ENCODE data around the gene CHD9.
"Not testable (repeated sequence)": the region's sequence is repeated elsewhere in the genome, so short reads cannot be mapped to it uniquely, and the experiment has no call there.

The CHD9 gene

DNA sequence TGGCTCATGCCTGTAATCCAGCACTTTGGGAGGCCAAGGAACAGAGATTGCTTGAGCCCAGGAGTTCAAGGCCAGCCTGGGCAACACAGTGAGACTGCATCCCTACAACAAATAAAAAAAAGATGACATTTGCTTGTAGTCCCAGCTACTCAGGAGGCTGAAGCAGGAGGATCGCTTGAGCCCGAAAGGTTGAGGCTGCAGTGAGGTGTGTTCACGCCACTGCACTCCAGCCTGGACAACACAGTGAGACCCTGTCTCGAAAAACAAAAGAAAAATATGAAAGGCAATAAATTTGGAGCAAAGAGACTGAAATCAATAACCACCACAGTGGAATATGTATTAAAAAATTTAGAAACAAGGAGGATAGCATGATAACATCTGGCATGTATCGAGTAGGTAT, 235.7 kb downstream of the CHD9 start:
- DNase-seq: no peak

DNA sequence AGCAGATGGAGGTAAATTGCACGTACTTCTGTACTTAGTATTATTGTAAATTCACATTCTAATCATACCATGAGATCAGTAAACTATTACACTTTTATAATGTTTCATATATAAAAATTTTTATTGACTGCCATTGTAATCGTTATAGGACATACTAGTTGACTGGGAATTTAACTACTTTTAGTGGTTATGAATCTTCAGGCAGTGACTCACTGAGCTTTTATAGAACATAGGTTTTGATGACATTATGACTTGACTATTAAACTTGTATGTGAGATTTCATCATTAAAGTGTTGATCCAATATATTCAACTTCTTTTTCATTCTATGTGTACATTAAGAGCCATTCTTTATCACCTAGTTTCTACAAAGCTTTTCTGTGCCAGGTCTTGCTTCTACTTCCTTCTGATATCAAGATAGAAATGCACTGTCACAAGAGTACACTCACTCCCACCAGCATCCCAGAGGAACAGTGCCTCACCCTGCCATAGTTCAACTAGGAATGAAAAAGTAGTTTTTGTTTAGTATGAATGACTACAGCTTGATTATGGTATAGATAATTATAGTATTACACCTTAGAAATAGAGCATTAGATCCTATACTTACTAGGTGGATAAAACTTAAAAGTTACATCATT, 237.1 kb downstream of the CHD9 start:
- DNase-seq: no peak

DNA sequence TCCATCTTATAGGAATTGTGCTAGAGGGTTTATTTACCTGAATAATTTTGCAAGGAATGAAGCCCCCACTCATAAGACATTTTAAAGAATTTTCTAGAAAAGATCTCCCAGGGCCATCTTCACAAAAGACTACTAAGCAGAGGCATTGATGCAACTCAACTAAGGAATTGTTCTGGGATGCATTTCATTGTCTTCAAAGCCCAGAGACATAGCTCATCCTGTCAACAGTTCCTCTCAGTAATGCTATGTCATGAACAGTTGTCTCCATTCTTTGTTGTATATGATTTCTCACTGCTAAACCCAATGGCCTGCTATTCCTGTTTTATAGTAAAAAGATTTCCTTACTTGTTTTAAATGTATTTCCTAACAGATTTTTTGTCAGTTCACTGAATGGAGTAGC, 242.7 kb downstream of the CHD9 start:
- DNase-seq: no peak

DNA sequence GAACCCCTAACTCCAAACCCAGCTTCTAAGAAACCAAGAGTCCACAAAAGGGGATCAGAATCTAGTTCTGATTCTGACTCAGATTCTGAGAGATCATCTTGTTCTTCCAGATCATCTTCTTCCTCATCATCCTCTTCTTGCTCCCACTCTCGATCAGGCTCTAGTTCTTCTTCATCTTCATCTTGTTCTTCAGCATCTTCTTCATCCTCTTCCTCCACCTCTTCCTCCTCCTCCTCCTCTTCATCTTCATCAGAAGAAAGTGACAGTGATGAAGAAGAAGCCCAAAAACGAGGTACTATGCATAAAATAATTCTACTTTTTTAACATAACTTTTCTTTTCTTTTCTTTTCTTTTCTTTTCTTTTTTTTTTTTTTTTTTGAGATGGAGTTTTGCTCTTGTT, 249.5 kb downstream of the CHD9 start:
- DNase-seq: no peak

DNA sequence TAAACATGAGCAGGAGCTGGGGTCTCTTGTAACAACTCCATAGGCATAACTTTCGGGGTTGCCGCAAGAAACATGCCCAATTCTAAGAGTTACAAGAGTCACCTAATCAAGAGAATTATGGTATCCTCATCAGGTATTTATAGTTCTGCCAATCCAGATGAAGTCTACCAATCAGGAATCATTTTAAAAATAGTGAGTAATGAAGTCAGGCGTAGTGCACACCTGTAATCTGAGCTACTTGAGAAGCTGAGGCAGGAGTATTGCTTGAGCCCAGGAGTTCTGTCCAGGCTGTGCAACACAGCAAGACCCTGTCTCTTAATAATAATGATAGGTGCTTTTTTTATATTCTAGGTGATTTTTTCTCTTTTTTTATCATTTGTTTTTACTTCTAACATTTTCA, 251.0 kb downstream of the CHD9 start:
- no peak for DNase-seq

DNA sequence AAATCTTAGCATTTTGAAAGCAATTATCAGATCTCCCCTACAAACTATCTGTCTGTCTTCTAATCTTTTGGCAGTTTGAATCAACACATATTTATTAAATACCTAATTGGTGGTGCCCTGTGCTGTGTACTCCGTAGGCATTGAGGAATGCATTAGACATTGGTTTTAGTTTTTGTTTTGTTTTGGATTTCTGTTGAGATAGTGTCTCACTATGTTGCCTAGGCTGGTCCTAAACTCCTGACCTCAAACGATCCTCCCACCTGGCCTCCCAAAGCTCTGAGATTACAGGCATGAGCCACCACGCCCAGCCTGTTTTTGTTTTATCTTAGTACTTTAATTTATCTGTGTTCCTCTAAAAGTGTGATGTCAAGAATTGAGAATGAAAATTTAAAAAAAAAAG, 254.7 kb downstream of the CHD9 start:
- no peak for DNase-seq

DNA sequence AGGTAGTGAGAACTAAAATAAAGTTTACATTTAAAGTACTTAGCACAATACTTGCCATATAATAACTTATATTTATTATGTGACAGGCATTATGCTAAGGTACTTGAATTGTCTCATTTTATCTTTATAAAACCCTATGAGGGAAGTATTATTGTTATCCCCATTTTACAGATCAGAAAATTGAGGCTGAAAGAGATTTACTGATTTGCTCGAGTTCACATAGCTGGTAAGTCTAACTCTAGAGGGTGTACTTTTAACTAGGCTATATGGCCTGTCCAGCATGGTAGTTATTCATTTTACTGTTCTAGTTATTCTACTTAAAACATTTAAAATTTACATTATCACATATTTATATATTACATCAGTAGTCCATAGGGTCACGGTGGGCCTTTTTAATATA, 266.2 kb downstream of the CHD9 start:
- no peak for DNase-seq

DNA sequence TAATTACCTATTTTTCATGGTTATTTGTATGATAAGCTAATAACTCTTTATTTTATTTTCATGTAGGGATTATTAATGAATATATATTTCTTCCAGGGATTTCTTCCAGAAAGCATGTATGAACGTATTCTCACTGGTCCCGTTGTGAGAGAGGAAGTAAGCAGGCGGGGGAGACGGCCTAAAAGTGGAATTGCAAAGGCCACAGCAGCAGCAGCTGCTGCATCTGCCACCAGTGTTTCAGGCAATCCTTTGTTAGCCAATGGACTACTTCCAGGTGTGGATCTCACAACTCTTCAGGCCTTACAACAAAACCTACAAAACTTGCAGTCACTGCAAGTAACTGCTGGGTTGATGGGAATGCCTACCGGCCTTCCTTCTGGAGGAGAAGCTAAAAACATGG, 269.1 kb downstream of the CHD9 start:
- no peak for DNase-seq

DNA sequence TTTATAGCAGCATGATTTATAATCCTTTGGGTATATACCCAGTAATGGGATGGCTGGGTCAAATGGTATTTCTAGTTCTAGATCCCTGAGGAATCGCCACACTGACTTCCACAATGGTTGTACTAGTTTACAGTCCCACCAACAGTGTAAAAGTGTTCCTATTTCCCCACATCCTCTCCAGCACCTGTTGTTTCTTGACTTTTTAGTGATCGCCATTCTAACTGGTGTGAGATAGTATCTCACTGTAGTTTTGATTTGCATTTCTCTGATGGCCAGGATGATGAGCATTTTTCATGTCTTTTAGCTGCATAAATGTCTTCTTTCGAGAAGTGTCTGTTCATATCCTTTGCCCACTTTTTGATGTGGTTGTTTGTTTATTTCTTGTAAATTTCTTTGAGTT, 276.2 kb downstream of the CHD9 start:
- not testable (repeated sequence) for DNase-seq

DNA sequence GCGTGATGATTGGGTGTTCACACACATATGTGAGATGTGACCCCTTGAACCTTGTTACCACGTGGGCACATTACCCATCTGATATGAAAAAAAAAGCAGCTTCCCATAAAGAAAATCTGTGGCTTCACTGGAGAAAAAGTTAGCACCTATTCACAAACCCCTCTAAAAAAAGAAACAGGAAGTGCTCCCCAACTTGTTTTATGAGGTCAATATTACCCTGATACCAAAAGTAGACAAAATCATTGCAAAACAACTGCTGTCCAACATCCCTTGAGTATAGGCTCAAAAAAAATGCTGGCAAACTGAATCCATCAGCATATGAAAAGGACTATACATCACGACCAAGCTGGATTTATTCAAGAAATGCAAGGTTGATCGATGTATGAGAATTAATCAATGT, 279.8 kb downstream of the CHD9 start:
- DNase-seq: no peak

DNA sequence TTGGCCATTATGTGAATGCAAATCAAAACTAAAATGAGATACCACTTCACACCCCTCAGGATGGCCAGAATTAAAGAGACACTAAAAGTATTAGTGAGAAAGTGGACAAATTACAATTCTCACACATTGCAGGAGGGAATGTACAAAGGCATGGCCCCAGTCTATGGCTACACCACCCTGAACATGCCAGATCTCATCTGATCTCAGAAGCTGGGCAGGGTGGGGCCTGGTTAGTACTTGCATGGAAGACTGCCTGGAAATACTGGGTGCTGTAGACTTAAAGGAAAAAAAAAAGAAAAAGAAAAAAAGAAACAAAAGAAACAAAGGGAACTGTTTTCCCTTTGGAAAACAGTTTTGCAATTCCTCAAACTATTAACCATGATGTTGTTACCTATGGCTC, 282.5 kb downstream of the CHD9 start:
- DNase-seq: no peak

DNA sequence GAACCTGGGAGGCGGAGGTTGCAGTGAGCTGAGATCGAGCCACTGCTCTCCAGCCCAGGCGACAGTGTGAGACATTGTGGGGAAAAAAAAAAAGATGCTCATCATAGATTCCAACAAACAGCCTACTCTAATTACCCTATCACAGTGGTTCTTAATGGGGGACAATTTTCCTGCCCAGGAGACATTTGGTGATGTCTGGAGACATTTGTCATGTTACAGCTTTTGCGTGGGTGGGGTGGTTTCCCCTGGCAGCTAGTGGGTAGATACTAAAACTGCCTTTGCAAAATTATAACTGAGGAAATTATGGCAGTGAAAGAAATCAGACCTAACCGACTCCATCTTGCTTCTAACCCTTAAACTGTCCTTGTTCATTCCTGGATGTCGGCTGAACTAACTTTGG, 287.0 kb downstream of the CHD9 start:
- DNase-seq: peak; percentile 21 to 33

DNA sequence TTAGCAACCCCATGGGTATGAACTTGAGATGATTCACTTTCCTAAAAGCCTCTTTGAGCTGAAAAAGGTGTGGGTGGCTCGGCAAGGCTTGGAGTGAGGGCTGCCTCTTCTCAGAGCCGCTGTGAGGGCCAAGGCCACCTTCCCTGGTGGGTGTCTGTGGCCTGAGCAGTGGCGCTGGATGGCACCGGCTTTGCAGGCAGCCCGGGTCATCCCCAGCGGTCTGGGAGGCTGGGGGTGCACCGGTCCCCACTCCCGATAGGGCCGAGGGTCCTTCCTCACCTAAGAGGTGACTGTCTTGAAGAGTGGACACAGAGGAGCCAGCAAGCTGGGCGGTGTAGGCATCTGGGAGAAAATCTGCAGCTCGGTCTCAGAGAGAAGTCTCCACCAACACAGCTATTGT, 300.3 kb downstream of the CHD9 start:
- no peak for DNase-seq

DNA sequence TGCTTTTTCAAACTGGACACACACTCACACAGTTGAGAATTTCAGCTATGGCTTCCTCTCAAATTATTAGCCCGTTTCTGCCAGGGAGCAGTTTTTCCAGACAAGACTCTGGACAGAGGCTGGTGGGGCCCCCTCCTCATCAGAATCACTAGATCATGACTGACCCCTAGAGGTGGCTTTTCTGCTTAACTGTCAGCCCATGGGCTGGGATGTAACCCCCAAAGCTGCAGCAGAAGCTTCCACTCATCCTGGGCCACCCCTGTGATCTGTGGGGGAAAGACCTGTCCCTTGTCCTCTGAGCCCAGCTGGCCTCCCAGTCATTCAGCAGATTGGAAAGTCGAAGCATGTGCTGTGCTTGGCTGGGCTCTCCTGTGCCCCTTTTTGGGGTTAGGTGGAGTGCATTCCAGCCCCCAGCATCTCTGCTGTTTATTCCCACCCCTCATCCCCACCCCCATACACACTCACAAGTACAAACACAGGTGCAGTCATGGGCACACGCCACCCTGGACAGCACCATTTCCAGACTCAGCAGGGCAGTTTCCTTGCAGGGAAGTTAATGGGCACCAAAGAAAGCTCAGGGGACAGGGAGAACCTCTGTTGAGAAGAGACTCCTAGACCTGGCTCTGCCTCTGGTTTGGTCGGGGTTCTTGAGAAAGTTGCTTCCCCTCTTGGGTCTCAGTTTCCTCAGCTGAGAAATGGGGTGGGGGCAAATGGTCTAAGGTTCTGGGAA, 301.9 kb downstream of the CHD9 start:
- DNase-seq: no peak

DNA sequence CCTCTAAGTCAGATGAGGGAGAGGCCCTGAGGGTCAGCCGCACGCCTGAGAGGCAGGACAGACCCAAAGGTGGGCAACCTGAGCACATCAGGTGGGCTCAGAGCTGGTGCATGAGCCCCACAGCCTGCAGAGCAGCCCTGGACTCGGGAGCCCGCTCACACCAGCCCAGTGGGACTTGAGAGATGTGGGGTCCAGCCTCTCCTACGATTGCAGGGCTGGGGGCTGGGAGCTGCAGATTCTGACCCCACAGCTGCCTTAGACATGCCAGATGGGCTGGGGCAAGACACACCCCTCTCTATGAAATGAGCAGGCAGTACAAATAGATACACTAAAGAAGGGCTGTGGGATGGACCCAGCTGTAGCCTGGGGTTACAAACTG, 302.4 kb downstream of the CHD9 start:
- DNase-seq: no peak

DNA sequence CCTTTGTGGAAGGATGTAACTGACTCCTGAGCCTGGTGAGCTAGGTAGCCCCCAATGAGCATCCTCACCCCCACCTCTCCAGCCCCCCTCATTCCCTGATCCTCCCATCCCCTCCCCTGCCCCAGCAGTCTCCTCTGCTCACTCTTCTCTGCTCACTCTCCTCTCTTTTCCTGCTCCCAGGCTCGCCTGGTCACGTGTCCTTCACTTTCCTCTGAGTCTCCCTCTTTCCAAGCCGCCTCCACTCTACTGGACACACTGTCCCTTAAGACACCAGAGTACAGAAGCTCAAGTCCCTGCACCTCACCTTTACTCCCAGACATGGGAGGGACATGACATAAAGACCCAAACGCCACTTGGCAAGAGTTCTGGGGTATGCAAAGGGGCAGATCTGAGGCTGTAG, 303.2 kb downstream of the CHD9 start:
- DNase-seq: no peak

DNA sequence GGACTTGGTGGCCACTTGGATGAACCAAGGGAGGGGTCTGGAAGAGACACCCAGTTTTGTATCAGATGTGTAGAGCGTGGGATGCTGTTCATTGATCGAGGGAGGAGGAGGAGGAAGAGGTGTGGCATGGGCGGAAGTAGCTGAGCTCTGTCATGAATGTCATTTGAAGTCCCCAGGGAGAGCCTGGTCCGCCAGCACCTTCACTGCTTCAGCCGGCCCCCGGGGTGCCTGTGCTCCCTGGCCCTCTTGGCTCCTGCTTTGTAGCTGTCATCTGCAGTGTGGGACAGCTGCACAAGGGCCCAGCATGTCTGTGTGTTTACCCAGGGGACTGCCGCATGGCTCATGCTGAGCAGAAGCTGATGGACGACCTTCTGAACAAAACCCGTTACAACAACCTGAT, 304.1 kb downstream of the CHD9 start:
- no peak for DNase-seq

DNA sequence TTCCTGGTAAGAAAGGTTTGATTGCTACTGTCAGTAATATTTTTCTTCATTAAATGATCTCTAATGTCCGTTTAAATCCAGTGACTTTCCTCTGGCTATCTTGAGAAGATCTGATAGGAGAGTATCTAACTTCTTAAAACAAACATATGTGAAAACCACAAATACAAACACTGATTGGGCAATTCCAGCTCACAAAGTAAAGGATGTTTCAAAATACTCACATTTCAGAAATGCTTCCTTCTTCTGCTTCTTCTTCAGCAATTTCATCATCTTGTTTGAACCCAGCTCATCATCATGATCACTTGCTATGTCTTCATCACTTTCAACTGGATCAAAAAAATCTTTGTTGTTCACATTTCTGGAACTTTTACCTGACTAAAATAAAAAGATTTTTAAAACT, 315.1 kb downstream of the CHD9 start:
- peak; percentile 86 for DNase-seq

DNA sequence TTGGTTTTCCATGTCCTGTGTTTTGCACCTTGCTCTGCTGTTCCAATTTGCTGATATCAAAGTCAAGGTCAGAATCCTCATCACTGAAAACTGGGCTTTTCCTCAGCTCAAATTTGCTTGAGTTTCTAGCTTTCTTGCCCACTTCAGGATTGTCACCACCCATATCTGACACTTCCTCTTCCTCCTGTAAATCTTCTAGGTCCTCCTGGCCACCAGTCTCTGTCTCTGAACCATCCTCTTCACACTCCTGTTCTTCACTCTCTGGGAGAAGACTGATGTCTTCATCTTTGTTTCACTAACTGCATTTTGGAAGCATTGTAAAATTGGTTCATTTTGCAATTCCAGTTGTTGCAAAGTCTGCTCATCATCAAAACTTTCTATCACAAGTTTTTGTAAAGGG, 316.0 kb downstream of the CHD9 start:
- peak; percentile 3 to 4 for DNase-seq

DNA sequence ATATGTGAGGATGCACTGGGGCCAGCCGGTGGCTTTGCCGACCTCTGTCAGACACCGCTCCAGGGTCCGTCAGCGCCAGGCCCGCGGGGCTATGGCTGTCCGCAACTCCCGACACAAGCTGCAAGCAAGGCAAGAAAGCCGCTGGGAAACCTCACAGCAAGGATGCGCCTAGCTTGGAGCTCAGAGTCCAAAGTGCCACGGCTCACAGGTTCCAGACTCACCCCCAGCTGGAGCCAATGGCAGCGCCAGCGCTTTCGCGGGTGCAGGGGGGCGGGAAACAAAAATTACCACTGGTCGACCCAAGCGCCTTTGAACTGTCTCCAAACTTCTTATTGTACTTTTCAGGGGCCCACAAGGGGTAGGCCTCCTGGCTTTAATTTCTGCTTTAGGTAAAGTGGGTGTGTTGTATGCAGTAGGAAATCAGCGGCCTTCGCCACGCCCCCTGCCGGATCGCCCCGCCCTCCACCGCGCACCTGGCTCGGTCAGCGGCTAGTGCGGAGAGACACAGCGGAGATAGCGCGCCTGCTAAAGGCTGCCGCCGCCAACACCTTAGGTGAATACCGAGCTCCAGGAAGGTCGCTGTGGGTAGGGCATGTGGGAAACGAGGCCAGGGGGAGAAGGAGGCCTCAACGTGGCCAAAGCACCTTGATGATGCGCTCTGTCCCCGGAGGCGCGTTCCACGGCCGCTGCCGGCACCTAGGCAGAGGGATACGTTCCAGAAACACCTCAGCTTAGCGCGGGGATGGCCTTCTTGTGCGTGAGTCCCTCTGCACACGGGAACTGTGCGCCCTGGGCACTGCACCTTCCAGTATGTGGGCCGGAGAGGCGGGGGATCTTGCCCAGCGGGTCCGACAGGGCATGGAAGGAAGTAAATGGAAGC, 318.4 kb downstream of the CHD9 start:
- DNase-seq: no peak

DNA sequence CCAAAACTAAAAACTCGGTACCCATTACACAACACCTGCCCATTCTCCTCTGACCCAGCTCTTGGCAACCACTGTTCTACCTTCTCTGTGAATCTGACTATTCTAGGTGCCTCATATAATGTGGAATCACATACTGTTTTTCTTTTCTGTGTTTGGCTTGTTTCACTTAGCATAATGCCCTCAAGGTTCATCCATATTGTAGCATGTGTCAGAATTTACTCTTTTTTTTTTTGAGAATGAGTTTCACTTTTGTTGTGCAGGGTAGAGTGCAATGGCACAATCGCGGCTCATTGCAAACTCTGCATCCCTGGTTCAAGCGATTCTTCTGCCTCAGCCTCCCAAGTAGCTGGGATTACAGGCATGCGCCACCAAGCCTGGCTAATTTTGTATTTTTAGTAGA, 320.0 kb downstream of the CHD9 start:
- DNase-seq: no peak

DNA sequence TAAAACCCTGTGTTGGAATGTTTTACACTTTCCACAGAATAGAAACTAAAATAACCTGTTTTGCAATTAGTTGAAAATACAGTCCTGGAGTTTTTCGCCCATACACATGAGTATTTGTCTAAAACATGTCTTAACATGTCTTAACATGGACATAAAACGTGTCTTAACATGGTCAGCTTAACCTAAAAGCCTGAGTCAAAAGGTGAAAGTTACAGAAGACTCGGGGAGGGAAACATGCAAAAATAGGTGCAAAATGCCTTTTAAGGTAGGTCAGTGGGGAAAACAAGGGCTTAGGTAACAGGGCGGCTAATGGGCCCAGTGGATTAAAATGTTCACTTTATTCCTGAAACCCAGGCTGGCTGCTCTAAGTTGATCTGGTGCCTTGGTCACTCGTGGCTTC, 323.3 kb downstream of the CHD9 start:
- DNase-seq: no peak
